K562 (cell line): ENCODE data around the gene CEACAM5. TPM values are rescaled to one million over a fixed set of nuclear protein-coding genes. Genes with fewer than 3 reads are reported as not detected.
A peak's percentile ranks its signal among the peaks of the same experiment; 100 is the strongest.

Experiments
- ATAC-seq: fragments of 200-7000 bp; cut with Tn5 transposase; 3 replicates; pipeline ENCODE4 v1.9.1; 2020; ENCODE audit warnings: moderate library complexity
- BruUV-seq: library from RNA; stranded (reverse); fragments of 400-500 nt; replicated peaks from 2 replicates; lab custom pipeline; 2021; lab: Mats Ljungman, UMichigan
- CTCF ChIA-PET: fragments of 300-600 bp; formaldehyde crosslinking; extraction: SDS; loops from one replicate; lab custom pipeline; 2021; ENCODE audit warnings: low intra/inter-chr PET ratio; lab: Yijun Ruan, JAX
- POLR2A ChIA-PET: fragments of 300-600, 350-650 bp; sonication (Branson Sonifier 250); formaldehyde crosslinking; extraction: SDS; loops from one replicate; lab custom pipeline; 2021; ENCODE audit warnings: antibody characterized with exemption, inconsistent platforms; lab: Yijun Ruan, JAX
- DNase-seq, 4 experiments: peaks; one replicate each; pipeline versions ENCODE4 v3.0.0 to v3.0.0-alpha.2; 2011 to 2018; ENCODE audit warnings: low spot score in 3 of 4, mixed read lengths in 3 of 4; ENCODE audit errors: extremely low read depth in 1 of 4
- FAIRE-seq: peaks from 2 replicates; lab custom pipeline; 2011; peaks lifted over from hg19 to GRCh38; lab: Jason Lieb, UNC
- H2AFZ ChIP-seq: 2 replicates; pipeline ENCODE4 v1.6.0; 2011; ENCODE audit warnings: low read depth, low read length, control low read depth, inconsistent platforms
- H3K27ac ChIP-seq: fragments of 200-600 bp; 3 replicates; pipeline ENCODE4 v1.8.0; 2011; ENCODE audit warnings: low read depth, mild to moderate bottlenecking, control low read depth, inconsistent platforms, low read length, moderate library complexity, mixed read lengths; ENCODE audit errors: extremely low read depth
- H3K27me3 ChIP-seq, 2 experiments: fragments of 300-600 bp in 1 of 2; 2 replicates in 1 of 2; 3 replicates in 1 of 2; pipeline versions ENCODE4 v1.6.0 to v1.8.0; 2011; ENCODE audit warnings: inconsistent platforms in 2 of 2, low read length in 2 of 2, mild to moderate bottlenecking in 1 of 2, mixed read lengths in 1 of 2, moderate library complexity in 1 of 2; ENCODE audit not compliant: control insufficient read depth in 2 of 2, insufficient read depth in 2 of 2
- H3K36me3 ChIP-seq: fragments of 300-600 bp; 3 replicates; pipeline ENCODE4 v1.8.0; 2011; ENCODE audit warnings: mild to moderate bottlenecking, low read length, inconsistent platforms; ENCODE audit not compliant: control insufficient read depth, insufficient read depth
- H3K4me1 ChIP-seq, 2 experiments: fragments of 200-600 bp in 1 of 2; replicated peaks in 1 of 2; 2 replicates in 1 of 2; 3 replicates in 1 of 2; pipeline versions ENCODE4 v1.5.1 to v1.8.0; 2011; ENCODE audit warnings: inconsistent platforms in 2 of 2, low read length in 2 of 2, mild to moderate bottlenecking in 1 of 2, mixed read lengths in 1 of 2, moderate library complexity in 1 of 2; ENCODE audit not compliant: control insufficient read depth in 2 of 2, insufficient read depth in 2 of 2
- H3K4me2 ChIP-seq: 2 replicates; pipeline ENCODE4 v1.6.1; 2011; ENCODE audit warnings: low read length, control low read depth, inconsistent platforms, mixed read lengths; ENCODE audit not compliant: insufficient read depth
- H3K4me3 ChIP-seq: fragments of 200-600 bp; sonication (generic), shearing (Covaris generic); 2 replicates; pipeline ENCODE4 v1.5.1; 2016; ENCODE audit warnings: control low read depth, inconsistent platforms
- H3K79me2 ChIP-seq: fragments of 200-600 bp; 3 replicates; pipeline ENCODE4 v1.8.0; 2011; ENCODE audit warnings: low read length, inconsistent platforms; ENCODE audit not compliant: control insufficient read depth, insufficient read depth
- H3K9ac ChIP-seq, 2 experiments: 2 replicates each; pipeline versions ENCODE4 v1.6.0 to v1.6.1; 2011; ENCODE audit warnings: low read depth in 2 of 2, low read length in 2 of 2, control low read depth in 1 of 2, inconsistent platforms in 1 of 2, mild to moderate bottlenecking in 1 of 2, mixed read lengths in 1 of 2; ENCODE audit not compliant: insufficient read depth in 1 of 2
- H3K9me1 ChIP-seq: one replicate; pipeline ENCODE4 v1.6.0; 2011; ENCODE audit warnings: inconsistent platforms, mild to moderate bottlenecking, low read length, moderate library complexity; ENCODE audit not compliant: control insufficient read depth, insufficient read depth
- H3K9me3 ChIP-seq: replicated peaks from 2 replicates; pipeline ENCODE4 v1.5.1; 2011; ENCODE audit warnings: low read depth, low read length, inconsistent platforms; ENCODE audit not compliant: control insufficient read depth, insufficient read depth
- H4K20me1 ChIP-seq: replicated peaks from 2 replicates; pipeline ENCODE4 v1.6.1; 2011; ENCODE audit warnings: low read length, inconsistent platforms, mixed read lengths; ENCODE audit not compliant: control insufficient read depth, insufficient read depth
- HDAC6 ChIP-seq: IDR thresholded peaks from 2 replicates; pipeline ENCODE4 v1.6.1; 2012; ENCODE audit warnings: low read depth, mild to moderate bottlenecking, control low read depth, inconsistent platforms, low read length, moderate library complexity
- KLF10 ChIP-seq: fragments of 250-450 bp; sonication (Bioruptor Pico); IDR thresholded peaks from 2 replicates; pipeline ENCODE4 v1.6.1; 2021; ENCODE audit warnings: matching md5 sums
- RAD21 ChIP-seq, 2 experiments: fragments of 250-450 bp in 1 of 2; fragments of 450-650 bp in 1 of 2; sonication (Bioruptor Pico) in 1 of 2; formaldehyde crosslinking in 1 of 2; IDR thresholded peaks in 1 of 2; conservative IDR thresholded peaks in 1 of 2; 2 replicates each; pipeline versions ENCODE4 v1.4.0 to v1.8.0; 2020 to 2022; ENCODE audit warnings: mild to moderate bottlenecking in 2 of 2, moderate library complexity in 1 of 2
- SMC3 ChIP-seq: conservative IDR thresholded peaks from 2 replicates; pipeline ENCODE4 v1.6.1; 2011; ENCODE audit warnings: low read depth, low read length, improper control_type of control experiment; ENCODE audit not compliant: insufficient read depth
- WGBS: fragments of 100-300 bp; shearing (Covaris generic); methylation state at CpG from one replicate; pipeline ENCODE4 v1.1.6; 2016; ENCODE audit warnings: low coverage, mixed read lengths; ENCODE audit not compliant: insufficient coverage; ENCODE audit errors: missing lambda C conversion rate; 5-methylcytosine and 5-hydroxymethylcytosine counted together
- in situ Hi-C: fragments of 300-500 bp; cut with MboI; formaldehyde crosslinking; loops from 4 replicates; pipeline ENCODE4 v1.15.0; 2018; ENCODE audit warnings: inconsistent platforms, mixed read lengths
- intact Hi-C: fragments of 100-400 bp; cut with micrococcal nuclease; formaldehyde crosslinking; loops from 2 replicates; pipeline ENCODE4 v1.14.2; 2022
- polyA plus RNA-seq, 8 experiments: library from polyadenylated mRNA; depleted of rRNA in 4 of 8; stranded (reverse) in 5 of 8; unstranded in 3 of 8; fragments of >200 nt; fragmentation: Nextera tagmentation in 2 of 8; fragmentation: Illumina TruSeq in 1 of 8; extraction: Ambion mirVana in 2 of 8; extraction: Trizol in 1 of 8; gene quantifications; 2 replicates each; pipeline versions ENCODE4 v1.2.1 to v1.2.3, GENCODE V29; 2011 to 2014; ENCODE audit warnings: inconsistent platforms in 1 of 8, missing spikeins in 1 of 8
- total RNA-seq, 7 experiments: library from RNA; depleted of rRNA in 6 of 7; stranded (reverse); fragments of >200 nt in 6 of 7; fragmentation: Illumina TruSeq in 2 of 7; extraction: Trizol in 2 of 7; gene quantifications; 2 replicates each; pipeline versions ENCODE4 v1.2.1 to v1.2.3, GENCODE V29; 2011 to 2021; ENCODE audit warnings: low replicate concordance in 1 of 7
- TF ChIP-seq, protein P1 (sequence below): sonication (generic); IDR thresholded peaks from 2 replicates; pipeline ENCODE4 v1.6.1; 2016
- TF ChIP-seq, protein P2 (sequence below): fragments of 250-450 bp; sonication (Bioruptor Pico); IDR thresholded peaks from 2 replicates; pipeline ENCODE4 v1.8.0; 2021; ENCODE audit warnings: mild to moderate bottlenecking, moderate library complexity
- TF ChIP-seq, protein P3 (sequence below), 2 experiments: fragments of 450-650 bp; formaldehyde crosslinking in 1 of 2; IDR thresholded peaks; 2 replicates each; pipeline versions ENCODE4 v1.4.0 to v1.6.1; 2014 to 2020; ENCODE audit warnings: mild to moderate bottlenecking in 2 of 2, borderline replicate concordance in 1 of 2, low read depth in 1 of 2

Gene CEACAM5
- total and polyA plus RNA-seq, 9 of the 15 experiments (the other 6 are each of a cell fraction or from before 2014, with no cell fraction given) = 0.33 TPM; not detected in 8

DNA sequence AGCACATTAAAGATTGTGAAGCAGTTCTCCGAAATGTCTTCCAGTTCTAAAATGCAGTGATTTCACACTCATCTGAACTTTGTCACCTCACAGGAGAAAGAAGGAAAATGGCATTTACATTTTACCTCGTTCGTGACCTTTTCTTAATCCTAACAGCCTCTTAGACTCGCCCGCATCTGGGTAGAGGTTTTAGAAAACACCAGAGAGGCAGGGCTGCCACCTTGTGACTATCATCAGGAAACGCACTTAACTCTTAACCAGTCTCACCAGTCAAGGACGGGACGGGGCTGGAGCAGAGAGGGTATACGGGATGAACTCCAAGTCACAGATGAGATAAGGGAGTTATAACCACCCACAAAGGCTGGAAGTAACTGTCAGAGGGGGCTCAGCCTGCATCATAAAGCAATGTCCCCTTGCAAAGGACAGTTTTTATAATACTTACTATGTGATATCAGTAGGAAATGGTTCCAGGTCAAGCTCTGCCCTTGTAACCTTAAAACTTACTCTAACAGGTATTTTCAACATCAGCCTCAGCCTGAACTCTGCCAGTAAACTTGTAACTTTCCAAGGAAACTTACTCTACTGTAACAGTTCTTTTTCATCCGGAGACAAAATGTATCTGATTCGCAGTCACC, 38.3 kb downstream of the CEACAM5 start:
- Histone ChIP-seq H3K4me3 (no peak overlapping the region), H3K27ac (no peak overlapping the region), H3K79me2 (no peaks in the 10 kb centered on the region), H3K9me1 (no peaks in the 10 kb centered on the region), H2AFZ (no peak overlapping the region), H3K9ac (no peak overlapping the region), H4K20me1 (no peaks in the 10 kb centered on the region; the same call in 1 of the 2 replicates), H3K36me3 (no peaks in the 10 kb centered on the region), H3K9me3 (no peaks in the 10 kb centered on the region), H3K4me2 (no peak overlapping the region), H3K4me1 (no peaks in the 10 kb centered on the region), H3K27me3 (peaks cover 4 to 5% of the 10 kb centered on the region in 2 experiments; a peak in 2 of 5 replicates)
- CTCF ChIA-PET = interaction anchor here (0.5 to 1.5 kb wide), 7 partner anchors 38 to 325 kb away, joined by 3 to 10 read pairs (median 3); partner anchors contain the start of gene CEACAM5
- DNase-seq = peak; percentile 28 to 59 (median 32)
- intact Hi-C loops (loop anchor here (1.0 kb wide), 1 partner anchor 39 kb away; no protein-coding TSS in a partner anchor), in situ Hi-C loops (loop anchor here (5.0 kb wide), 1 partner anchor 39 kb away; the partner anchor contains the start of gene CEACAM5)
- ATAC-seq = peak; percentile 88
- FAIRE-seq = peak; percentile 71
- WGBS = 0% methylated on average over 11 of the region's 11 CpGs
- POLR2A ChIA-PET = interaction anchor here (0.6 kb wide), 1 partner anchor 304 kb away, joined by 4 read pairs; the partner anchor contains the start of gene ERICH4
- no TSS peak for BruUV-seq
- TF ChIP-seq HDAC6 (no peak), SMC3 (0 out of 2 replicates have a peak, but pooled peaks have one; percentile 13), KLF10 (CRISPR knock-in tag) (no peak), RAD21 (CRISPR knock-in tag; conservative IDR thresholded peaks at IDR 0.05 in 1 of 2, IDR thresholded peaks at IDR 0.05 in 1 of 2) (peak; percentile 38 to 62)
- TF ChIP-seq, protein P1, sequence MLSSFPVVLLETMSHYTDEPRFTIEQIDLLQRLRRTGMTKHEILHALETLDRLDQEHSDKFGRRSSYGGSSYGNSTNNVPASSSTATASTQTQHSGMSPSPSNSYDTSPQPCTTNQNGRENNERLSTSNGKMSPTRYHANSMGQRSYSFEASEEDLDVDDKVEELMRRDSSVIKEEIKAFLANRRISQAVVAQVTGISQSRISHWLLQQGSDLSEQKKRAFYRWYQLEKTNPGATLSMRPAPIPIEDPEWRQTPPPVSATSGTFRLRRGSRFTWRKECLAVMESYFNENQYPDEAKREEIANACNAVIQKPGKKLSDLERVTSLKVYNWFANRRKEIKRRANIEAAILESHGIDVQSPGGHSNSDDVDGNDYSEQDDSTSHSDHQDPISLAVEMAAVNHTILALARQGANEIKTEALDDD = peak; percentile 89
- TF ChIP-seq, protein P2, sequence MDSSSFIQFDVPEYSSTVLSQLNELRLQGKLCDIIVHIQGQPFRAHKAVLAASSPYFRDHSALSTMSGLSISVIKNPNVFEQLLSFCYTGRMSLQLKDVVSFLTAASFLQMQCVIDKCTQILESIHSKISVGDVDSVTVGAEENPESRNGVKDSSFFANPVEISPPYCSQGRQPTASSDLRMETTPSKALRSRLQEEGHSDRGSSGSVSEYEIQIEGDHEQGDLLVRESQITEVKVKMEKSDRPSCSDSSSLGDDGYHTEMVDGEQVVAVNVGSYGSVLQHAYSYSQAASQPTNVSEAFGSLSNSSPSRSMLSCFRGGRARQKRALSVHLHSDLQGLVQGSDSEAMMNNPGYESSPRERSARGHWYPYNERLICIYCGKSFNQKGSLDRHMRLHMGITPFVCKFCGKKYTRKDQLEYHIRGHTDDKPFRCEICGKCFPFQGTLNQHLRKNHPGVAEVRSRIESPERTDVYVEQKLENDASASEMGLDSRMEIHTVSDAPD (CRISPR knock-in tag) = no peak
- TF ChIP-seq, protein P3, sequence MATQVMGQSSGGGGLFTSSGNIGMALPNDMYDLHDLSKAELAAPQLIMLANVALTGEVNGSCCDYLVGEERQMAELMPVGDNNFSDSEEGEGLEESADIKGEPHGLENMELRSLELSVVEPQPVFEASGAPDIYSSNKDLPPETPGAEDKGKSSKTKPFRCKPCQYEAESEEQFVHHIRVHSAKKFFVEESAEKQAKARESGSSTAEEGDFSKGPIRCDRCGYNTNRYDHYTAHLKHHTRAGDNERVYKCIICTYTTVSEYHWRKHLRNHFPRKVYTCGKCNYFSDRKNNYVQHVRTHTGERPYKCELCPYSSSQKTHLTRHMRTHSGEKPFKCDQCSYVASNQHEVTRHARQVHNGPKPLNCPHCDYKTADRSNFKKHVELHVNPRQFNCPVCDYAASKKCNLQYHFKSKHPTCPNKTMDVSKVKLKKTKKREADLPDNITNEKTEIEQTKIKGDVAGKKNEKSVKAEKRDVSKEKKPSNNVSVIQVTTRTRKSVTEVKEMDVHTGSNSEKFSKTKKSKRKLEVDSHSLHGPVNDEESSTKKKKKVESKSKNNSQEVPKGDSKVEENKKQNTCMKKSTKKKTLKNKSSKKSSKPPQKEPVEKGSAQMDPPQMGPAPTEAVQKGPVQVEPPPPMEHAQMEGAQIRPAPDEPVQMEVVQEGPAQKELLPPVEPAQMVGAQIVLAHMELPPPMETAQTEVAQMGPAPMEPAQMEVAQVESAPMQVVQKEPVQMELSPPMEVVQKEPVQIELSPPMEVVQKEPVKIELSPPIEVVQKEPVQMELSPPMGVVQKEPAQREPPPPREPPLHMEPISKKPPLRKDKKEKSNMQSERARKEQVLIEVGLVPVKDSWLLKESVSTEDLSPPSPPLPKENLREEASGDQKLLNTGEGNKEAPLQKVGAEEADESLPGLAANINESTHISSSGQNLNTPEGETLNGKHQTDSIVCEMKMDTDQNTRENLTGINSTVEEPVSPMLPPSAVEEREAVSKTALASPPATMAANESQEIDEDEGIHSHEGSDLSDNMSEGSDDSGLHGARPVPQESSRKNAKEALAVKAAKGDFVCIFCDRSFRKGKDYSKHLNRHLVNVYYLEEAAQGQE (IDR thresholded peaks at IDR 0.05; ENCODE audit: borderline replicate concordance) = peak; percentile 46; the same call in 1 of the 2 replicates
- TF ChIP-seq, protein P3 (CRISPR knock-in tag; IDR thresholded peaks at IDR 0.05; ENCODE audit: low read depth) = no peak
